Neural crest cell (in vitro differentiated cells): ENCODE measurements around the gene XPO4. TPM values are rescaled to one million over a fixed set of nuclear protein-coding genes. Genes with fewer than 3 reads are reported as not detected.

Experiments used
- DNase-seq: peaks from one replicate; pipeline ENCODE4 v3.0.0; 2021; ENCODE audit warnings: low read depth, mixed read lengths, low spot score
- H3K27ac Mint-ChIP-seq: one replicate; pipeline ENCODE4 v1.8.0; 2021; ENCODE audit warnings: mild to moderate bottlenecking, mixed read lengths; ENCODE audit not compliant: unreplicated experiment
- H3K27me3 Mint-ChIP-seq: 2 replicates; pipeline ENCODE4 v1.8.0; 2021; ENCODE audit warnings: low read depth, mild to moderate bottlenecking, mixed read lengths
- H3K36me3 Mint-ChIP-seq: 2 replicates; pipeline ENCODE4 v1.8.0; 2021; ENCODE audit warnings: low read depth, mild to moderate bottlenecking, mixed read lengths
- H3K4me1 Mint-ChIP-seq: 2 replicates; pipeline ENCODE4 v1.8.0; 2021; ENCODE audit warnings: mixed read lengths
- H3K4me3 Mint-ChIP-seq: one replicate; pipeline ENCODE4 v1.8.0; 2021; ENCODE audit warnings: mild to moderate bottlenecking, mixed read lengths
- H3K9me3 Mint-ChIP-seq: 2 replicates; pipeline ENCODE4 v1.8.0; 2021; ENCODE audit warnings: mixed read lengths
- CTCF ChIP-seq: fragments of 200-600 bp; sonication (generic); conservative IDR thresholded peaks from 2 replicates; pipeline ENCODE4 v1.5.0; 2021; ENCODE audit warnings: antibody characterized with exemption, mild to moderate bottlenecking
- total RNA-seq: library from RNA; stranded (reverse); gene quantifications from 2 replicates; pipeline ENCODE4 v1.2.1, GENCODE V29; 2021

Gene XPO4
- total RNA-seq, 1 donor from 2014 or later, result 26.1 TPM

GRCh38 chr13:20814224-20814910, 88.2 kb downstream of the XPO4 start:
- Mint-ChIP-seq H3K9me3 (no peaks in the 10 kb centered on the region), H3K36me3 (peaks cover 10% of the 10 kb centered on the region), H3K27ac (no peak overlapping the region), H3K4me3 (no peak overlapping the region), H3K27me3 (no peaks in the 10 kb centered on the region), H3K4me1 (peaks cover 5% of the 10 kb centered on the region)
- TF ChIP-seq CTCF, result no peak
- no peak for DNase-seq

GRCh38 chr13:20812890-20813289, 89.7 kb downstream of the XPO4 start:
- TF ChIP-seq CTCF, result no peak
- Mint-ChIP-seq H3K4me3 (no peak overlapping the region), H3K27me3 (no peaks in the 10 kb centered on the region), H3K4me1 (peaks cover 5% of the 10 kb centered on the region), H3K9me3 (no peaks in the 10 kb centered on the region), H3K27ac (no peak overlapping the region), H3K36me3 (peaks cover 10% of the 10 kb centered on the region)
- DNase-seq, result no peak

GRCh38 chr13:20810808-20811207, 91.7 kb downstream of the XPO4 start:
- H3K27ac Mint-ChIP-seq, result no peak overlapping the region
- H3K9me3 Mint-ChIP-seq, result no peaks in the 10 kb centered on the region
- DNase-seq, result no peak
- H3K36me3 Mint-ChIP-seq, result peaks cover 10% of the 10 kb centered on the region
- H3K4me1 Mint-ChIP-seq, result peaks cover 5% of the 10 kb centered on the region
- no peak overlapping the region for H3K4me3 Mint-ChIP-seq
- H3K27me3 Mint-ChIP-seq, result no peaks in the 10 kb centered on the region
- no peak for TF ChIP-seq CTCF

- Mint-ChIP-seq H3K4me1 (peaks cover 5% of the 10 kb centered on the region), H3K27me3 (no peaks in the 10 kb centered on the region), H3K36me3 (peaks cover 10% of the 10 kb centered on the region), H3K4me3 (no peak overlapping the region), H3K9me3 (no peaks in the 10 kb centered on the region), H3K27ac (peak overlapping the region; percentile 41)
- no peak for DNase-seq
- no peak for TF ChIP-seq CTCF
These were observed 93.7 kb downstream of the XPO4 start for GRCh38 chr13:20808874-20809273.

- peaks cover 4% of the 10 kb centered on the region for H3K4me1 Mint-ChIP-seq
- no peaks in the 10 kb centered on the region for H3K9me3 Mint-ChIP-seq
- no peak overlapping the region for H3K27ac Mint-ChIP-seq
- H3K27me3 Mint-ChIP-seq, result no peaks in the 10 kb centered on the region
- DNase-seq, result no peak
- H3K4me3 Mint-ChIP-seq, result no peak overlapping the region
- H3K36me3 Mint-ChIP-seq, result peaks cover 3% of the 10 kb centered on the region
- TF ChIP-seq CTCF, result no peak
These were observed 99.2 kb downstream of the XPO4 start for GRCh38 chr13:20803180-20803965.
